Posterior cingulate gyrus (tissue), 11 donors: ENCODE measurements around the gene CD44.
"Not testable (repeated sequence)": the region's sequence is repeated elsewhere in the genome, so short reads cannot be mapped to it uniquely, and the experiment has no call there.

Experiments
- DNase-seq, 10 donors: peaks; one replicate each; pipeline versions ENCODE4 v3.0.0 to v3.0.0-alpha.2; 2020 to 2021; ENCODE audit warnings: mixed read lengths in 3 of 10
- intact Hi-C: fragments of 100-400 bp; cut with DNase I; formaldehyde crosslinking; loops from one replicate; pipeline ENCODE4 v1.15.1; 2023

Gene CD44

DNA sequence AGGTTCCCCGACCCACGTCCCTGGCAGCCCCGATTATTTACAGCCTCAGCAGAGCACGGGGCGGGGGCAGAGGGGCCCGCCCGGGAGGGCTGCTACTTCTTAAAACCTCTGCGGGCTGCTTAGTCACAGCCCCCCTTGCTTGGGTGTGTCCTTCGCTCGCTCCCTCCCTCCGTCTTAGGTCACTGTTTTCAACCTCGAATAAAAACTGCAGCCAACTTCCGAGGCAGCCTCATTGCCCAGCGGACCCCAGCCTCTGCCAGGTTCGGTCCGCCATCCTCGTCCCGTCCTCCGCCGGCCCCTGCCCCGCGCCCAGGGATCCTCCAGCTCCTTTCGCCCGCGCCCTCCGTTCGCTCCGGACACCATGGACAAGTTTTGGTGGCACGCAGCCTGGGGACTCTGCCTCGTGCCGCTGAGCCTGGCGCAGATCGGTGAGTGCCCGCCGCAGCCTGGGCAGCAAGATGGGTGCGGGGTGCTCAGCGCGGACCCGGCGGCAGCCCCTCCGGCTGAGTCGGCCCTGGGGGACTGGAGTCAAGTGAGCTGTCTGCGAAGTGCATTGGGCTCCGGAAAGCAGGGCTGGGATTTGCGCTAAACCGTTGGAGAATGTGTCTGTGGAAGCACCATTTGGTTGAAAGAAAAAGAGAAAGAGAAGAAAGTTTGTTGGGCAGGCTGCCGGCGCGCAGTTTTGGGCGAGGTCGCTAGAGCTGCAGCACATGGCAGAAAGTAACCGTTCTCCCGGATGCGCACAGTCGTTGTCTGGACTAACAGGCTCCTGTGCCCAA is at the start of gene CD44:
Gene CD44 (plus strand): TSS at position 229 of the 779 bp plus-strand sequence. CDS start 133 bp downstream, at position 362.
- intact Hi-C loops = no loop called here
- DNase-seq = peak in 6 of 10 donors; percentile 17 to 84 (median 51)

DNA sequence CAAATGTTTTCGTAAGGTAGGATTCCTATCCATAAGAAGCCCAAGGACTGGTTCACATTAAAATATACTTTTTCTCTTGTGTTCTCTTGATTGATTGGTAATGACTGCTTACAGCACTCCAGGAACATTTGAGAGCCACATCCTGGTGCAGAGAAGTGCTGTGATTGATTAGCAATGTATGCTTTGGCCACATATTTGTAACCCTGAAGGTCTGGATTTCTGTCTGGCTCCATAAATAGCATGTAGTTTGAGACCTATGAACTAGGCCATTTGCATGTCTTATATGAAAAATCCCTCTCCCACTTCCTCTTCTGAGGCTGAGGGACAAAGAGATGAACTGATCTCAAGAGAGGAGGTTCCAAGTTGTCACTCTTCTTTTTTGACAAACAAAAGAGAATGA is 49.3 kb upstream of the CD44 start:
- intact Hi-C loops = no loop called here
- no peak for DNase-seq

DNA sequence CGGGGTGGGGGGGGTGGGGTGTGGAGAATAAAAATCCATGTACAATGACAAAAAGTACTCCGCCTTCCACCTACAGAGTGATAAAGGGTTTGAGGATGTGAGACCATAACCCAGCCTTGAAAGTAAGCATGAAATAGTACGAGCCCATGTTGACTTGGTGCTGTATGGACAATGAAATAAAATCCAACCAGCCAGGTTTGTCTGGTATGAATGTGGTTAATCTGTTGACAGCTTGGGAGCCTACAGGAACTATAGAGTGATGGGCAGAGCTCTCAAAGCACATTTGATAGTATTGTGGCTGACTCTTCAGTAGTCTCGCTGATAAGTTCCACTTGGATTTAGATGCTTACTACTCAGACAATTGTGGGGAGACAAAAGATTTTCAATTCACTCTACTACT is 48.8 kb upstream of the CD44 start:
- DNase-seq = no peak
- intact Hi-C loops = no loop called here

DNA sequence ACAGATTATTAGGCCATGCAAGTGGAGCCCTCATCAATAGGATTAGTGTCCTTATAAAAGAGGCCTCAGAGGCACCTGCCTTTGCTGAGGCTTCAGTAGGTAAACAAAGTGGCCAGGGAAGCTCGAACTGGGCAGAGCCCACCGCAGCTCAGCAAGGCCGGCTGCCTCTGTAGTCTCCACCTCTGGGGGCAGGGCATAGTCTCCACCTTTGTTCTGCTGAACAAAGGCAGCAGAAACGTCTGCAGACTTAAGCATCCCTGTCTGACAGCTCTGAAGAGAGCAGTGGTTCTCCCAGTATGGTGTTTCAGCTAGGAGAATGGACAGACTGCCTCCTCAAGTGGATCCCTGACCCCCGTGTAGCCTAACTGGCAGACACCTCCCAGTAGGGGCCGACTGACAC is 48.0 kb upstream of the CD44 start:
- DNase-seq, intact Hi-C loops: not testable (repeated sequence)

DNA sequence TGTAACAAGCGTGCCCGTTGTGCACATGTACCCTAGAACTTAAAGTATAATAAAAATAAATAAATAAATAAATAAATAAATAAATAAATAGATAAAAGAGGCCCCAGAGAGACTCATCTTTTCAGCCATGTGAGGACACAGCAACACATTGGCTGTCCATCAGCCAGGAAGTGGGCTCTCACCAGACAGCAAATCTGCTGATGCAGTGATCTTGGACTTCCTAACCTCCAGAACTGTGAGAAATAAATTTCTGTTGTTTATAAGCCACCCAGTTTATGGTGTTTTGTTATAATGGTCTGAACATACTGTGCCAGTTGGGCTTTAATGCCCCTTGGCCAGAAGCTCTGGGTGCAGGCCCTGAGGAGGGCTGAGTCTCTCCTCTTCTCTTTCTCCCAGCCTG is 42.2 kb upstream of the CD44 start:
- intact Hi-C loops = no loop called here
- DNase-seq = no peak

DNA sequence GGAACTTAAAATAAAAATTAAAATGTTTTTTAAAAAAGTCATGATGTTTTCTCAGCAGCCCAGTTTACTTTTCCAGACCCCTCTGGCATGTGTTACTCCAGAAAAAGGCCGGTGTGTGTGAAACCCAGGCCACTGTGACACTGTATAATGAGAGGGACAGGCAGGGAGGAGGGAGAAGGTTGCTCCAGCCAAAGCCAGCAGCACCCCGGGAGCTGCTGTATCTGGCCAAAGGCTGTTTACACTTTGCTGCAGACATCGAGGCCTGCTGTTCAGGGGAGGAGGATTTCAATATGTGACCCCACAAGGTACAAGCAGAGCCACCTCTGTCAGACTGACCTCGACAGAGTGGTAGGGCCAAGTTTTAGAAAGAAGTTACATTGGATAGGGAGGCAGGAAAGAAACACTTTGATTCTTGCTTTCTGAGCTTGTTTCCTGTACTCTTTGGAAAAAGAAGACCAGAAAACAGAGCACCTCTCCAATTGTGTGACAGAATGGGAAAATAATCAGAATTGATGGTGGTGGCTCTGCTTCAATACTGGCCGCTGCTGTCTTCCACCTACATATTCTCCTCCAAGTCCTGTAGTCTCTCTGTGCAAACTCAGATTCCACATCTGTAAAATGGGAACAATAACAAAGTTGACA is 41.0 kb upstream of the CD44 start:
- DNase-seq = no peak
- intact Hi-C loops = no loop called here

DNA sequence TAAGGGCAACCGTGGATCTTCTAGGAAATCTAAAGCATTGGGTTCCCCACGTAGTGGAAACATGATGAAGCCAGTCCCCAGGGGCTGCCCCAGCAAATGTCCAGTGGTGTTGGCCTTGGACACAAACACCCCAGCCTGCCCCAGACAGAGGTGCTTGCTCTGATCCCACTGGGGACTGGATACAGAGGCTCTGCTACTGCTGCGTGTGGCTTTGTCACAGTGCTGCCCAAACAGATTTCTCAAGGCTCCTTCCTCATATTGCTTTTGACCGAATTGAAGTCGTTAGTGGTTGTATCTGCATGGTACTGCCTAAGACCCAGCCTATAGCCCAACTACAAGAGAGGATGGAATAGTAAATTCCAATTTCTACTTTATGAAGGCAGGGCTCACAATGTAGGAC is 40.1 kb upstream of the CD44 start:
- intact Hi-C loops = no loop called here
- no peak for DNase-seq

DNA sequence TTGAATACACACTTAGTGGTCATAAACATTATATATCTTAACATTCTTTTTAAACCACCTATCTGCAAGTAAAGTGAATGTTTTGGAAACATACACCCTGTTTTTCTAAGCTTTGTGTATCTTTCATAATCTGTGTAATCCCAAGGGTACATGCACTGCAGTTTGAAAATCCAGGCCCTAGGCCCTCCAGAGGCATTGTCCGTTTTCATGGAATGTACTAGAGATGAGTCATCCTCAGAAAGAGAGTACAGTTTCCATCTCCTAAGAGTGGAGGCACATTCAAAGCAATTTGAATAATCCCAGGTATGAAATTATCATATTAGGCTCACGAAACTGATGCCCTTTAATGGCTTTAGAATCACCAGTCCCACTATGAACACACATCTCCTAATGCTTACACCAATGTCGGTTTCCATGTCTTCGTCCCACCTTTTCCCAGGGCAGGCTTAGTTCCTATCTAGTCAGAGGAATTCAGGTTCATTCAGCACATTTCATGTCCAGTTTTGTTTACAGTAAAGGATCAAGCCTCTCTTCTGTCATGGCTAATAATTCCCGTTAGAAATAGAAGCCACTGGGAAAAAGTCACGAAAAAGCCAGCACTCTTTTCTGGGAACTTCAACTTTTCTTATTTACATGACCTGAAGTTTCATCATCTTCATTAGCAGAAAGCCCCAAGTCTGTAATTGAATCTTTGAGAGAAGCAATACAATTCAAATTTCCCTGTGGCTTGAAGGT is 39.5 kb upstream of the CD44 start:
- DNase-seq = no peak
- intact Hi-C loops = no loop called here

DNA sequence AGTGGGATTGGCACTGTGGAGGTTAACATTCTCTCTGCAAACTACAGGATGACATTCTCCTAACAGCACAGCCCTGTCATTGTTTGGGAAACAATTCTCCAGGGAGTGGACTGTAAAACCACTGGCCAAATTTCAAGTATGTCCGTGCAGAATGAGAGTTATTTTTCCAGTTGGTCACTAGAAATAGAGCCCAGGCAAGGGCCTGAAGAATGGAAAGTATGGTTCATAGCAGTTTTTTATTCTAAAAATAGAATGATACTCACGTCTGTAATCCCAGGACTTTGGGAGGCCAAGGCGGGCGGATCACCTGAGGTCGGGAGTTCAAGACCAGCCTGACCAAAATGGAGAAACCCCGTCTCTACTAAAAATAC is 39.0 kb upstream of the CD44 start:
- intact Hi-C loops = no loop called here
- no peak for DNase-seq

DNA sequence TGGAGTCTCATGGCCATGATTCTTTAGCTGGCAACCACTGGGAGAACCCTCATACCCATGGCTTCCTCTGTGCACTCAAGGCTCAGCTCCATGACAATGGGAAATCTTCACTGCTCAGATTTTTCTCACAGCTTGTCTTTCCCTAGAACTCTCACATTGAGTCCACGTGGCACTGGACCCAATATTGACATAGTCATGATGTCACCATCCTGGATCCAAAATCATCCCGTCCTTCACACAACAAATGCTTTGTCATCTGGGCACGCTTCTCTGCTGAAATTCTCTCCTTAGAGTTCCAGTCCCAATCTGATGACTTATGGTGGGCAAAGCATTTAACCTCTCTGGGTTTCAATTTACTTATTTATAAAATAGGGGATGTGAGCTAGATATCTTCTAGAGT is 37.7 kb upstream of the CD44 start:
- DNase-seq = no peak
- intact Hi-C loops = no loop called here

DNA sequence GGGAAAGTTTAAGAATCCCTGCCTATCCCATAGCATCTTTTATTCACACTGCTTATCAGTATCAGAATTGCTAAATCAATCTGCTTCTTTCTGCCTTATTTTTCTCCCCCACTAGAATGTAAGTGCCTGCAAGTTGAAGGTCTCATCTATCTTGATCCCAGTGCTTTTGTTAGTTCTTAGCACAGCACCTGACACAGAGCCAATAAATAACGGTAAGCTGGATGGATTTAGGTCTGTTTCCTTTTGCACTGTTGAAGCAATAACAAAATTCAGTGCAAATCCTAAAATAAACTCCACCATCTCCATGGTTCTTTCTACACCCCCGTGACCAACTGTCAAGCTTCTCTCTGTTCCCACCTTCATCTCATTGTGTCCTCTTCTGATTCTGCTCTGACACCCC is 36.7 kb upstream of the CD44 start:
- DNase-seq = no peak
- intact Hi-C loops = no loop called here

DNA sequence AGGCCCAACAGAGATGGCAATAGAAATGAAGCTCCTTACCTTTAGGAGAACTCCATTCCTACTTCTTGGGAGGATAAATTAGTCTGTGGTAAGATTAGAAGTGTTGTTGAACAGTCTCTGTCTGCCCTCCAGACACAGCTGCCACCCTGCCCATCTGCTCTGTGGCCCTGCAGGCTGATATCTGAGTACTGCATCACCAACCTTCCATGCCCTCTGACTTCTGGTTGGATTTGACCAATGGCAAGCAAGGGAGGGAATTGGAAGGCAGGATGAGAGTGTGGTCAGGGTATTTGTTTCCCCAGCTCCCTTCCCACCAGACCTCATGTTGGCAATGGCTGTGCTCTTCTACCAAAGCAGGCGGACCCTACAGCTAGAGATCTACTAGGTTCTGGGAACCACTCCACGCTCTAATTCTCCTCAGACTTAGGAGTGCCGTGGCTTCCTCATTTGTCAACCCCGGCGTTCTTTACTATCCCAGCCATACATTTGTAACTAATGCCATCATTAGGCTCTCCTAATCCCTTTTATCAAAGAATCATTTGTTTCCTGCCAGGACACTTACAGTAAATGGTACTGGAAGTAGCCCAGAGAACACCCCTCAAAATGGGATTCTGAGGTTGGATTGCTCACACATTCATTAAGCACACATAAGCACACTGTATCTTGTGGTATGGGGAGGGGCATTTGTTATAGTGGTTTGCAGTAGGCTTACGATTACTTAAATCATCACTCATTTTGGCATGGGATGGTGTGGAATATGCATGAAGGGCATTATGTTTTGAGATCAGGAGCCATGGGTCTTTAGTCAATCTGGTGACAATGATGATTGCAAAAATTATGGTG is 35.4 kb upstream of the CD44 start:
- intact Hi-C loops = no loop called here
- no peak for DNase-seq

DNA sequence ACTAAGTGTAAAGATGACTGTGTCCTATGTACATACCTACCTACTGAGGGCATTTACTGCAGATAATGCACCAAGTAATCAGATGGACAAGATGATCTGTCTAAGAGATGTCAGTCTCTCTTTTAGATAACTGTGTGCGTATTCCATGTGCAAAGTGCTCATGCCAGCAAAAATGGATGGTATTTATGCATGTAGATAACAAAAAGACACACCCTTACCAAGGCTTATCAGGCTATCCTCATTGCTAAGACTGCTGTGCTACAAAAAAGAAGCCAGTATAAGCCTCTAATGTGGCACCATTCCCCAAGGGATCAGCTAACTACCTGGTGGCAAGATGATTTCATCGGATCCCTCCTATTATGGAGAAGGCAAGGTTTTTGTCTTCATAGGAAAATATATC is 34.3 kb upstream of the CD44 start:
- intact Hi-C loops = no loop called here
- DNase-seq = no peak

DNA sequence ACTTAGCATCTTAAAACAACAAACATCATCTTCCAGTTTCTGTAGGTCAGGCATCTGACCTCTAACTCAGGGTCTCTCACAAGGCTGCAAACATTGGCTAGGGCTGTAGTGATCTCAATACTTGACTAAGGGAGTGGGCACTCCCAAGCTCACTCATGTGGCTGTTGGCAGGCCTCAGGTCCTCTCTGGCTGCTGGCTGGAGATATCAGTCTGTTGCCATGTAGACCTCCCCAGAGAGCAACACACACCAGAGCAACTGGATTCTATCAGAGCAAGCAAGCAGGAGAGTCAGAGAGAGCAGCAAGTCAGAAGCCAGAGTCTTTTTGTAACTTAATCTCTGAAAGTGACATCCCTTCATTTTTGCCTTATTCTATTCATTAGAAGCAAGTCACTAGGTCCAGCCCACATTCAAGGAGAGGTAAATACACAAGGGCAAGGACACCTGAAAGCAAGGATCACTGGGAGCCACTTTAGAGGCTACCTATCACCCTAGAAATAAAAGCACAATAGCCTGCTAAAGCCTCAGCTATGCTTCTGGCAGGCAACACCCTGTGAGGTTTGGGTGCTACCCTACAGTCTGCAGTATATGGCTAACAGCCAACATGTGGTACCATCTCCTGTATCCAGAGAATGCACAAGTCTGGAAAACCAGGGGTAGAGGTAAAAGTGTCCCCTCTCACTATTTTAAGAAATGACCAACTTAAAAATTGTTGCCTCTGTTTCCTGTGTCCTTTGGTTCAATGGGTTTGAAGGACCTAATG is 33.5 kb upstream of the CD44 start:
- no peak for DNase-seq
- intact Hi-C loops = no loop called here

DNA sequence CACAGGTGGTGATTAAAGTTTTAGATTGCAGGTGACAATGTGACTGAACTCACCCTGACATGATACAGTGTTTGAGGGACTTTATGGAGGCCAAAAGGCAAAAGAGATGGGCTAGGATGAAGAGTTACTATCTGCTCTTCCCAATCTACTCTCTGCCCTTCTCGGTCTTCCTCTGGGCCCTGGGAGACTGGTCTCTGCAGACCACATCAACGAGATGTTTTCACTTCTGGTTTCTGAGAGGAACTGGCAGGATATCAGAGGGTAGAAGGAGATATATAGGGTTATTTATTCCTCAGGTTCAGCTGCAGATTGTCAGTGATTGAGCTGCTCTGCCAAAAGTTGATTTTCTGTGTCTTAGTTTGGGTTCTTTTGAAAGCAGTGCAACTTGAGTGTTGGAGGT is 32.4 kb upstream of the CD44 start:
- DNase-seq = no peak

DNA sequence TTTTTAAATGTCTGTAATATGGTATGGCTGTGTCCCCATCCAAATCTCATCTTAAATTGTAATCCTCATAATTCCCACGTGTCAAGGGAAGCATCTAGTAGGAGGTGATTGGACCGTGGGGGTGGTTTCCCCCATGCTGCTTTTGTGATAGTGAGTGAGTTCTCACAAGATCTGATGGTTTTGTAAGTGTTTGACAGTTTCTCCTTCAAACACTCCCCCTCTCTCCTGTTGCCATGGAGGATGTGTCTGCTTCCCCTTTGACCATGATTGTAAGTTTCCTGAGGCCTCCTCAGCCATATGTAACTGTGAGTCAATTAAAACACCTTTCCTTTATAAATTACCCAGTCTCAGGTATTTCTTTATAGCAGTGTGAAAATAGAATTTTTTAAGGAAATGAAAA is 31.1 kb upstream of the CD44 start:
- DNase-seq = no peak
- intact Hi-C loops = no loop called here

More for the DNA sequence above, 32.4 kb upstream of the CD44 start:
- intact Hi-C loops = no loop called here

DNA sequence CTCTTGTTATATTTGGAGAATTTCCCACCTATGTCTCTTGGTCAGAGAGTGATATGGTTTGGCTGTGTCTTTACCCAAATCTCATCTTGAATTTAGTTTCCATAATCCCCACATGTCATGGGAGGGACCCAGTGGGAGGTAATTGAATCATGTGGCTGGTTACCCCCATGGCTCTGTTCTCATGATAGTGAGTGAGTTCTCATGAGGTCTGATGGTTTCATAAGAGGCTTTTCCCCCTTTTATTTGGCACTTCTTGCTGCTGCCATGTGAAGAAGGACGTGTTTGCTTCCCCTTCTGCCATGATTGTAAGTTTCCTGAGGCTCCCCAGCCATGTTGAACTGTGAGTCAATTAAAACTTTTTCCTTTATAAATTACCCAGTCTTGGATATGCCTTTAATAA is 30.6 kb upstream of the CD44 start:
- DNase-seq, intact Hi-C loops: not testable (repeated sequence)

DNA sequence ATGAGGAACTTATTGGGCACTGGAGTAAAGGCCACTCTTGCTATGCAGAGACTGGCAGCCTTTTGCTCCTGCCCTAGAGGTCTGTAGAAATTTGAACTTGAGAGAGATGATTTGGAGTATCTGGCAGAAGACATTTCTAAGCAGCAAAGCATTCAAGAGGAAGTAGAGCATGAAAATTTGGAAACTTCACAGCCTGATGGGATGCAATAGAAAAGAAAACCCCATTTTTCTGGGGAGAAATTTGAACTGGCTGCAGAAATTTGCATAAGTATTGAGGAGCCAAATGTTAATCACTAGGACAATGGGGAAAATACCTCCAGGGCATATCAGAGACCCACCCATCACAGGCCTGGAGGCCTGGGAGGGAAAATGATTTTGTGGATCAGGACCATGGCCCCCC is 29.9 kb upstream of the CD44 start:
- DNase-seq = no peak
- intact Hi-C loops = no loop called here

DNA sequence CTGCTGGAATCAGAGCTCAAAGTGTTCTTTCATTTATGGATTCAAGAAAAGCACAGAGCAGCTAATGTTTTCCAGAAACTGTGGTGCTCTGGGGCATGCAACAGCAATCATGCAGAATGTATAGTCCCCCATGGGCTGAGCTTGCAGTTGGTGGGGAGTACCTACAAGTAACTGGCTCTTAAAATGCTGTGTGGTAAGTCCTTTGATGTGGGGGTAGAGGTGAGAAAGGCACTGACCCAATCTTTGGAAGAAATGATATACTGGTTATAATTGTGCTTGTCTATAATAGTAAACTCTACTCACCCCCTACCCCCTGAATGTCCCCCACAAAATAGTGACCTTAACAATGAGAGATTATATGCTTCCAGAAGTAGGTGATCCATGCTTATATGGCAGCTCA is 29.1 kb upstream of the CD44 start:
- DNase-seq = no peak
- intact Hi-C loops = no loop called here
